HG03095 (cell line): ENCODE data around the gene EIF4E1B.
"Not testable (repeated sequence)": the region's sequence is repeated elsewhere in the genome, so short reads cannot be mapped to it uniquely, and the experiment has no call there.

Source experiments
- ATAC-seq: cut with Tn5 transposase; IDR thresholded peaks from one replicate; pipeline ENCODE4 v1.9.1; 2021; ENCODE audit warnings: moderate library complexity; ENCODE audit not compliant: unreplicated experiment

EIF4E1B gene, protein sequence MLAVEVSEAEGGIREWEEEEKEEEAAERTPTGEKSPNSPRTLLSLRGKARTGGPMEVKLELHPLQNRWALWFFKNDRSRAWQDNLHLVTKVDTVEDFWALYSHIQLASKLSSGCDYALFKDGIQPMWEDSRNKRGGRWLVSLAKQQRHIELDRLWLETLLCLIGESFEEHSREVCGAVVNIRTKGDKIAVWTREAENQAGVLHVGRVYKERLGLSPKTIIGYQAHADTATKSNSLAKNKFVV

DNA sequence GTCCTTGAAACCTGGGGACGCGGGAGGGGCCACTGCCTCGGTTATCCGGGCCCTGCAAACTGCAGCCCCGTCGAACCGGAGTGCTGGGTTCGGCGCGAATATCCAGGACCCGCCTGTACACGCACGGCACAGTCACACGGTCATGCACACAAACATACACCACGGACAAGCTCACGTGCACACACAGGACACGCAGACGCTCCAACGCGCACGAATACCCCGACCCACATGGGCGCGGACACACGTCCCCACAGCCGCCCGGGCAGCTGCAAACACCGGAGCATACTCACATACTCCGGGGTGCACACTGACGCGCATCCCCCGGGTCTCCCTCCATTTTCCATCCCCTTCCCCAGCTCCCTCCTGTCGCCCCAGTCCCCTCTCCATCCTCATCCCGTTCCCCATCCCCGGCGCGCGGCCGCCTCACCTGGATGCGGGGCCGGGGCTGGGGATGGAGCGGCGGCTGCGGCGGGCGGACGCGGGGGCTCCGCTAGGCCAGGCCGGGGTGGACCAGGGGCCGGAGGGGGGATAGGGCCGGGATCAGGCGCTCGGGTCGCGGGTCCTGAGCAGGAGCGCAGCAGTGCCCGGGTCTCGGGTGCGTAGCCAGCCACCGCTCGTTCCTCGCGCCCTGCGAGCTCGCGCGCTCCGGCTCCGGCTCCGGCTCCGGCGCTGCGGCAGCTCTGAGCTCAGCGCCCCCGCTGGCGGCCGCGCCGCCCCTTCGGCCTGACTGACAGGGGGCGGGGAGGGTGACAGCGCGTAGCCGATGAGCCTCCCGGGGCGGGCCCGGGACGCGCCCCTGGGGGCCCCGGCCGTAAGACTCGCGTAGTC is at the start of gene EIF4E1B, which contains the start of gene SNCB:
TSS of gene EIF4E1B (plus strand) at position 823 of the 828 bp plus-strand sequence. CDS start 12,113 bp downstream, outside the sequence.
TSS of gene SNCB (minus strand) at position 682 of the 828 bp plus-strand sequence. CDS start 880 bp downstream, outside the sequence.
- ATAC-seq: peak; percentile 79

- no peak for ATAC-seq
Measured at GRCh38 chr5:176581361-176581760, 49.1 kb upstream of the EIF4E1B start.

DNA sequence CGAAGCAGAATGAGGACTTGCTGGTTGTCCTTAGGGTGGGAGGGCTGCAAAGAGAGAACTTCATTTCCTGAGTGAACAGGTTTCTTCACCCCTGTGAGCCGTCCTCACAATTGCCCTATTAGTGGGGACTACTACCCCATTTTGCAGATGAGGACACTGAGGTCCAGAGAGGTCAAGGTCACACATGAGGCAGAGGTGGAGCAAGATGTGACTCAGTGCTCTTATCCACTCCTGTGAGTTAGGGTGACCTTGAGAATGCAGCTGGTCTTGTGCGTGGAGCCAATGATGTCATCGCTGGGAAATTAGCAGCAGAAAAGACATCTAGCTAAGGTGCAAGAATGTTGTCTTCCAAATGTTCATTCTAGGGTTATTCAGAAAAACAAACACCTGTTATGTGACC is 47.4 kb upstream of the EIF4E1B start:
- no peak for ATAC-seq

- ATAC-seq: no peak
Measured at GRCh38 chr5:176587398-176587797, 43.1 kb upstream of the EIF4E1B start.

GRCh38 chr5:176588297-176588696 is 42.2 kb upstream of the EIF4E1B start:
- no peak for ATAC-seq

DNA sequence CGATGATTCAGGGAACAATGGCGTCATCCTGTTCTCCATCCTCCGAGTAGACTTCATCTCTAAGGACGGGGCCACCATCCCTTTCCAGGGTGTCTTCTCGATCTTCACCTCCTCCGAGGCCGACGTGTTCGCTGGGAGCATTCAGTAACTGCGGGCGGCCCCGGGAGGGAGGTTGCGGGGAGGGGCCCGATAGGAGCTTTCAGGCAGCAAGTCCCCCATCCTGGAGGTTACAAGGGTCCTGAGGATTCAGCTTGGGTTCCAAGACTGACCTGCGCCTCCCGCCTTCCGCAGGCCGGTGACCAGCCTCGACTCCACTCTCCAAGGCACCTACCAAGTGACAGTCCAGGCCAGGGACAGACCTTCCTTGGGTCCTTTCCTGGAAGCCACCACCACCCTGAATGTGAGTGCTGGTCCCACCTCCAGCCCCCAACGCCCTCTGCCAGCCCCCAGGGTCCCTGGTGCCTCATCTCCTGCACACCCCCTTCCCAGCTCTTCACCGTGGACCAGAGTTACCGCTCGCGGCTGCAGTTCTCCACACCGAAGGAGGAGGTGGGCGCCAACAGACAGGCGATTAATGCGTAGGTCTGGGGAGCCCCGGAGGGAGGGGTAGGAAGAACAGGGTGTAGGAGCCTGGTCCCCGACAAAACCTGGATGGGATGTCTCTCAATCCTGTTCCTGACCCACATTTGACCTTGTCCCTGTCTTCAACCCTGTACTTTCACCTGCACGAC is 41.3 kb upstream of the EIF4E1B start:
- no peak for ATAC-seq

DNA sequence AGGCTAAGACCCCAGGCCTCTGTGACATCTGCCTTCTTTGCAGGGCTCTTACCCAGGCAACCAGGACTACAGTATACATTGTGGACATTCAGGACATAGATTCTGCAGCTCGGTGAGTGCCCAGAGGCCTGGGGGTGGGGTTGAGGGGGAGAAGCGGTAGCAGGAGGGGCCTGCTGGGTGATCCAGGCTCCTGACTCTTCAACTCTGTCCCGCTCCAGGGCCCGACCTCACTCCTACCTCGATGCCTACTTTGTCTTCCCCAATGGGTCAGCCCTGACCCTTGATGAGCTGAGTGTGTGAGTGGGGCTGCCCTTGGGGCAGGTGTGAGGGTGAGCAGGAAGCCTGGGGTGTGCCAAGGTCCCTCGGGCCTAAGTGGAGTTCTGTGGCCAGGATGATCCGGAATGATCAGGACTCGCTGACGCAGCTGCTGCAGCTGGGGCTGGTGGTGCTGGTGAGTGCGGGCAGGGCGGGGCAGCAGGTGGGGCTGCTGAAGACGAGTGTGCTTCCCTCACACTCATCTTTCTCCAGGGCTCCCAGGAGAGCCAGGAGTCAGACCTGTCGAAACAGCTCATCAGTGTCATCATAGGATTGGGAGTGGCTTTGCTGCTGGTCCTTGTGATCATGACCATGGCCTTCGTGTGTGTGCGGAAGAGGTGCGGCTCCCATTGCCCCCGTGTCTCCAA is 40.3 kb upstream of the EIF4E1B start:
- ATAC-seq: no peak

DNA sequence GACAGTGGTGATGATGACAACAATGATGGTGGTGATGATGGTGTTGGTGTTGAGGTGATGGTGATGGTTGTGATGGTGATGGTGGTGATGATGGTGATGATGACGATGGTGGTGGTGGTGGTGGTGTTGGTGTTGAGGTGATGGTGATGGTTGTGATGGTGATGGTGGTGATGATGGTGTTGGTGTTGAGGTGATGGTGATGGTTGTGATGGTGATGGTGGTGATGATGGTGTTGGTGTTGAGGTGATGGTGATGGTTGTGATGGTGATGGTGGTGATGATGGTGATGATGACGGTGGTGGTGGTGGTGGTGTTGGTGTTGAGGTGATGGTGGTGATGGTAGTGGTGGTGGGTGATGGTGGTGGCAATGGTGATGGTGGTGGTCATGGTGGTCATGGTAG is 38.8 kb upstream of the EIF4E1B start:
- not testable (repeated sequence) for ATAC-seq

GRCh38 chr5:176592573-176592972 is 37.9 kb upstream of the EIF4E1B start:
- ATAC-seq: no peak

DNA sequence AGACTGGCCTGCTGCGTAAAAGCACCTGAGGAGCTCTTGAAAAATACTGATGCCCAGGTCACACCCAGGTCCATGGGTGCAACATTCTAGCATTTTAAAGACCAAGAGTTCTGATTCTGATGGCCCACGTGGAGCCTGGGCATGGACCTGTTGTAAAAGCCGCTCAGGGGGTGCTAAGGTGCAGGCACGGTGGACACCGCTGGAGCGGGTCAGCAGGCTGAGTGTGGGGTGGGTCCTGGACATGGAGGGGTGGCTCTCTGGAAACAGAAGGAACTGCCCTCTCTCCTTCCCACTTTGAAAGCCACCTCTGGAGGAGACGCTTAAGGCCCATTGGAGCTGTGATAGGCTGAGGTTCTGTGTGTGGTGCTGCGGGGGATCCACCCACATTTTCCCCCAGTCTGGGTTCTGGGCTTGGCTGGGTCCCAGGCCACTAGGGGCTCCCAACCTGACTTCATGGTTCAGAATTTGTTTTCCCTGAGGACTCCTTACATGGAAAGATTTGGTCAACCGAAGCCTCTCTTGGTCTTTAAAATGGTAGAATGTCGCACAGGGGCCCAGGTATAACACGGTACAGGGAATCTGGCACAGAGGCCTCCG is 37.1 kb upstream of the EIF4E1B start:
- ATAC-seq: no peak

DNA sequence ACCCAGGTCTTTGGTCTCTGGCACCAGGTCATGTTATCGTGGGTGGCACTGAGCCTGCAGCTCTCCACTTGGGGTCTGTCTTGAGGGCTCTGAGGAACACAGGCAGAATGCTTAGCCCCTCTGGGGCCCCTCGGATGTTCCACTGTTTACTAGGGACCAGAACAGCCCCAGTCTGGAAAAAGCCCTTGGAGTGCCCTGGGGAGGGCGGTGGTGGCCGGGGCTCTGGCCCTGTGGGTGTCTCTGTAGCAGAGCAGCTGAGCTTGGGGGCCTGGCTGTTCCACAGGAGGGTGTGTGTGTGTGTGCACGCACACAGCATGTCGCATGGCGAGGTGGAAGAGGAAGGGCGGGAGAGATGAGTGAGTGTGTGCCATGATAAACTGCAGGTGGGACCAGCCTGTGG is 35.9 kb upstream of the EIF4E1B start:
- ATAC-seq: no peak

DNA sequence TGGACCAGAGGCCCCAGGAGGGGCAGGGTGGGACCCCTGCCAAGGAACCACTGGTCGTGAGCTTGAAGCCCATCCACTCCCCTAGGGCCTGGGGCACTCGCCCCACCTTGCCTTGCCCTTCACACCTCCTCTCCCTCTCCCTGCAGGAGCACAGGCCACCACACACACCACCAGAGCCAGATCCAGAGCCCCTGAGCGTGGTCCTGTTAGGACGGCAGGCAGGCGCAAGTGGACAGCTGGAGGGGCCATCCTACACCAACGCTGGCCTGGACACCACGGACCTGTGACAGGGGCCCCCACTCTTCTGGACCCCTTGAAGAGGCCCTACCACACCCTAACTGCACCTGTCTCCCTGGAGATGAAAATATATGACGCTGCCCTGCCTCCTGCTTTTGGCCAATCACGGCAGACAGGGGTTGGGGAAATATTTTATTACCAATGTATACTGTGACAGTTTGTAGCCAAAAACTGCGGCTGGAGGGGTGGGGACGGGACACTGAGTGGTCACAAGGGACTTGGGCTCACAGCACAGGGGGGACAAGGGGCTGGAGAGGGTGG is 35.0 kb upstream of the EIF4E1B start:
- ATAC-seq: no peak

- ATAC-seq: no peak
Measured at GRCh38 chr5:176596069-176596644, 34.3 kb upstream of the EIF4E1B start.

- peak; percentile 55 for ATAC-seq
Measured at GRCh38 chr5:176596689-176597416, 33.6 kb upstream of the EIF4E1B start.

DNA sequence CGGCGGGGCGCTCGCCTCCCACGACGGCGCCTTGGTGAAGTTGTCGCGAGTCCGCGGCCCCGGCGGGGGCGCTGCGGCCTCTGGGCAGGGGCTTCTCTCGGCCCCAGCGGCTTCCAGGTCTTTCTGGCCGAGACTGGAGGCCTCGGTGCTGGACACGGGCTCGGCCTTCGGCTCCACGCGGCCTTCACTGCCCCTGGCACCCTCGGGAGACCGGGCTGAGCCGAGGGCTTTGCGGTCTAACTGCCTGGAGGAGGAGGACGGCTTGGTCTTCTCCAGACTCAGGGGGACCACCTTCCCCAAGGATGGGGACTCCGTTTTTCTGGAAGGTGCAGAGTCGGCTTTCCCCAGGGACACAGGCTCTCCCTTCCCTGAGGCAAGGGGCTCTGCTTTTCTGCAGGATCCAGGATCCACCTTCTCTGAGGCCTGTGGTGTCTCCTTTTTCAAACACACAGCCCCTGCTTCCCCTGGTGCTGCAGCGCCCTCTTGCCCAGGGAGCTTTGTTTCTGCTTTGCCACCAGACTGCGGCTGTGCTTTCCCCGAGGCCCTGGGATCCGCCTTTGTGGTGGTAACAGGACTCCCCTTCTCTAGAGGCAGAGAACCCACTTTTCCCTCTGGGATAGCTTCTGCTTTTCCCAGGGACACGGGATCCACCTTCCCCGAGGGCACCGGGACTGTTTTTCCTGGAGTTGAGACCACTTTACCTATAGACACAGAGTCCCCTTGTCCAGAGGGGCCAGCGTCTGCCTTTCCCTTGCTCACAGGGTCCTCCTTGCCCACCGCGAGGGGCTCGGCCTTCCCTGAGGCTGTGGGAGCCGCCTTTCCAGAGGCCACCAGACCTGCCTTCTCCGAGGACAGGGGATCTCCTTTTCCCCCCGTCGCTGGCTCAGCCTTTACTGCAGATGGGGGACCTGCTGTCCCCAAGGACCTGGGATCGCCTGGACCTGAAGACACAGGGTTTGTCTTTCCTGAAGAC is 32.8 kb upstream of the EIF4E1B start:
- ATAC-seq: no peak

DNA sequence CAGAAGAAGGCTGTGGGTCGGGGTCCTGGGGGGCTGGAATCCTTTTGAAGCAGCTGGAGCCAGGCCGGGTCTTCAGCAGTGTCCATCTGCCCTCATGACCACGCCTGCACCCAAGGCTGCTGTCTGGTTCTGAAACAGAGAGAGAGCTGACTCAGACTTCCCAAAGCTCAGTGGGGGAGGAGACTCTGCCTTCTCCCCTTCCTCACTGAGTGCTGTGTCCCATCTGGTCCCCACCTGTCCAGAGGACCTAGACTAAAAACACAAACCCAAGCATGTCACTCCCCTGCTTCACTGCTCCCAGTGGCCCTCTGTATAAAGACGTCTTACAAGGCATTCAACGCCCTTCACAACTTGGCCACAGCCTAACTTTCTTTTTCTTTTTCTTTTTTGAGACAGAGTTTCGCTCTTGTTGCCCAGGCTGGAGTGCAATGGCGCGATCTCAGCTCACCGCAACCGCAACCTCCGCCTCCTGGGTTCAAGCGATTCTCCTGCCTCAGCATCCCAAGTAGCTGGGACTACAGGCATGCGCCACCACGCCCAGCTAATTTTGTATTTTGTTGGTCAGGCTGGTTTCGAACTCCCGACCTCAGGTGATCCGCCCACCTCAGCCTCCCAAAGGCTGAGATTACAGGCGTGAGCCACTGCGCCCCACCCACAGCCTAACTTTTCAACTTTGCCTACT is 30.6 kb upstream of the EIF4E1B start:
- ATAC-seq: not testable (repeated sequence)

DNA sequence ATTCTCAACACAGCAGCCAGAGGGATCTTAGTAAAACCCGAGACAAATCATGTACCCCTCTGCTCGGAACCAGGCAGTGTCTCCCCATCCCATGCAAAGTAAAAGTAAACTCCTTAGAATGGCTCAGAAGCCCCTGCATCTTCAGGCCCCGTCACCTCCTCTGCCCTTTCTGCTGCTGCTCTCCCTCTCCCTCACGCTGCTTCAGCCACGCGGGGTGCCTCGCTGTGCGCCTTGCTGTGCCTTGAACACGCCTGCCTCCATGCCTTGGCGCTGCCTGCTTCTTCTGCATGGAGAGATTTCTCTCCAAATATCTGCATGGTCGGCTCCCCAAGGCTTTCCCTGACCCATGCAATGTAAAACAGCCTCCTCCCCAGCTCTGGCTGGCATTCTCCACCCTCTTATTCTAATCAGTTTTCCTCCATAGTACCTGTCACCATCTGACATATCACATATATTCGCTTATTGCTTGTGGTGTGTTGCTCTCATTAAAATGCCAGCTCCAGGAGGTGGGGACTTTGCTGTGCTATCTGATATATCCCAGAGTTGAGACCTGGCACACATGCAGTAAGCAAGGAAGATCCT is 28.5 kb upstream of the EIF4E1B start:
- ATAC-seq: no peak
